Stomach (tissue), 9 donors: Measurements from ENCODE around the gene MICALL1. TPM values are rescaled to one million over a fixed set of nuclear protein-coding genes. Genes with fewer than 3 reads are reported as not detected.

Experiments
- DNase-seq, 2 donors: peaks; one replicate each; pipeline versions ENCODE4 v3.0.0 to v3.0.0-alpha.2; 2013 to 2019
- H3K27ac ChIP-seq, 5 donors: fragments of 200-600 bp in 4 of 5; sonication (generic) in 4 of 5; one replicate each; pipeline ENCODE4 v1.5.1; 2013 to 2019; ENCODE audit warnings: mild to moderate bottlenecking in 1 of 5, moderate library complexity in 1 of 5
- H3K27me3 ChIP-seq, 3 donors: fragments of 200-600 bp; sonication (generic); one replicate each; pipeline ENCODE4 v1.5.1; 2017 to 2019; ENCODE audit warnings: mixed run types in 1 of 3
- H3K36me3 ChIP-seq, 4 donors: fragments of 200-600 bp; sonication (generic); 1 replicate in 3 of 4; 2 replicates in 1 of 4; pipeline ENCODE4 v1.5.1; 2016 to 2019
- H3K4me1 ChIP-seq, 4 donors: fragments of 200-600 bp; sonication (generic); one replicate each; pipeline ENCODE4 v1.5.1; 2016 to 2019
- H3K4me3 ChIP-seq, 4 donors: fragments of 200-600 bp; sonication (generic) in 3 of 4; one replicate each; pipeline ENCODE4 v1.5.1; 2016 to 2019; ENCODE audit warnings: mild to moderate bottlenecking in 1 of 4
- H3K9me3 ChIP-seq, 4 donors: fragments of 200-600 bp; sonication (generic); one replicate each; pipeline ENCODE4 v1.5.1; 2016 to 2019
- CTCF ChIP-seq, 7 experiments: fragments of 450-650 bp in 4 of 7; fragments of 200-600 bp in 3 of 7; sonication (generic) in 3 of 7; IDR thresholded peaks; one replicate each; pipeline ENCODE4 v1.5.1; 2016 to 2019; ENCODE audit warnings: antibody characterized with exemption in 7 of 7, control low read depth in 2 of 7, mild to moderate bottlenecking in 1 of 7
- EP300 ChIP-seq: sonication (generic); formaldehyde crosslinking; IDR thresholded peaks from one replicate; pipeline ENCODE4 v1.6.1; 2017; ENCODE audit warnings: antibody characterized with exemption
- POLR2A ChIP-seq, 4 donors: fragments of 450-650 bp; IDR thresholded peaks; one replicate each; pipeline ENCODE4 v1.6.1; 2016; ENCODE audit warnings: antibody characterized with exemption in 4 of 4, control low read depth in 2 of 4, mild to moderate bottlenecking in 1 of 4, moderate library complexity in 1 of 4
- POLR2AphosphoS5 ChIP-seq, 3 donors: sonication (generic); formaldehyde crosslinking; IDR thresholded peaks; one replicate each; pipeline ENCODE4 v1.6.1; 2016; ENCODE audit warnings: antibody characterized with exemption in 3 of 3
- WGBS, 5 donors: extraction: QIAGEN DNeasy Blood & Tissue Kit in 3 of 5; methylation state at CpG; one replicate each; pipeline versions ENCODE4 v1.1.5 to v1.1.7; 2013 to 2018; 5-methylcytosine and 5-hydroxymethylcytosine counted together
- intact Hi-C: fragments of 100-400 bp; cut with DNase I; formaldehyde crosslinking; loops from one replicate; pipeline ENCODE4 v1.15.1; 2023; ENCODE audit warnings: low total_unique reads
- polyA plus RNA-seq, 3 donors: library from polyadenylated mRNA; stranded (reverse); fragments of 200-250 nt; gene quantifications; one replicate each; pipeline ENCODE4 v1.2.3, GENCODE V29; 2013
- total RNA-seq, 5 donors: library from RNA; depleted of rRNA; stranded (reverse); fragments of >200 nt; gene quantifications; one replicate each; pipeline versions ENCODE4 v1.1.0 to v1.2.3, GENCODE V29; 2014 to 2016
- donor health status: healthy with polysubstance abuse.
- donor health status: Bipolar disorder and iron deficiency.
- donor health status: healthy.

Gene MICALL1
- total and polyA plus RNA-seq, 8 donors, result 17.7 to 155 (median 54.7) TPM

DNA sequence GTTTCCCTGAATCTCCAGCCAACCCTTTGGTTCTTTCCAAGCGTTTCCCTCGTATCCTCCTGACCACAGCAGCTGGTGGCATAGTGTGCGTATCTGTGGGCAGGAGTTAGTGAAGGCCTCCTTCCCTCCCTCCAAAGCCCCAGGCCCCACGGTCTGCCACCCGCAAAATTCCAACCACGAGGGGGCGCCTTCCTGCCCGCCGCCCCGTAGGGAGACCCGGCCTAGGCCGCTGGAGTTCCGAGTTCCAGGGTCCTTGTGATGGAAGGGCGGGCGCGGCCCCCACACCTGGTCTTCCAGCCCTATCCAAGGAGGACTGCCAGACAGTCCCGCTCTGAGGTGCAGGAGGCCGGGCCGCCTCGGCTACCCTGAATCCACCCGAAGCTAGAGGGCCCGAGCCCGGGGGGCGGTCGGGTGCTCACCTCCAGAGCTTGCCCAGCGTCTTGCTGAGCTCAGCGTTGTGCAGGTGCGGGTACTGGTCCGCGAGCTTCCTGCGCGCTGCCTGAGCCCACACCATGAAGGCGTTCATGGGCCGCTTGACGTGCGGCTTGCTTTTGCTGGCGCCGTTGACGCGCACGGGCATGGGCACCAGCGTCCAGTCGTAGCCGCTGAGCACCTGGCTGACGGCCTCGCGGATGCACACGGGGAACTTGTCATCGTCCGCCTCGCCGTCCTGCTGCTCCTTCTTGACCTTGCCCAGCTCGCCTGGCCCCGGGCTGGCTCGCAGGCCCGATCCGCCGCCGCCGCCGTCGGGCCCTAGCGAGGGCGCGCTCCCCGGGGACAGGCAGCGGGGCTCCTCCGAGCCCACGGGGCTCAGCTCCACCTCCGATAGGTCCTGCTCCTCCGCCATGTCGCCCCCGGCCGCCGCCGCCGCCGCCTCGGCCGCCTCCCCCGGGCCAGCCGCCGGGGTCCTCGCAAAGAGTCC, 77.1 kb downstream of the MICALL1 start:
- Histone ChIP-seq H3K9me3 (no peaks in the 10 kb centered on the region), H3K27me3 (no peaks in the 10 kb centered on the region), H3K27ac (peak overlapping the region in 1 of 5 donors; percentile 34), H3K4me1 (no peaks in the 10 kb centered on the region), H3K36me3 (peaks cover 0 to 39% (median 7%) of the 10 kb centered on the region in 4 donors), H3K4me3 (peak overlapping the region in 3 of 4 donors; percentile 8 to 21 (median 12))
- intact Hi-C loops, result no loop called here
- 62 to 71% (median 66%) methylated on average over 58 to 84 of the region's 84 CpGs for WGBS, 5 donors
- TF ChIP-seq POLR2A (IDR thresholded peaks at IDR 0.05) (no peak), CTCF (IDR thresholded peaks at IDR 0.05) (no peak), POLR2AphosphoS5 (IDR thresholded peaks at IDR 0.05) (no peak), EP300 (no peak)
- peak in 1 of 2 donors; percentile 44 for DNase-seq

DNA sequence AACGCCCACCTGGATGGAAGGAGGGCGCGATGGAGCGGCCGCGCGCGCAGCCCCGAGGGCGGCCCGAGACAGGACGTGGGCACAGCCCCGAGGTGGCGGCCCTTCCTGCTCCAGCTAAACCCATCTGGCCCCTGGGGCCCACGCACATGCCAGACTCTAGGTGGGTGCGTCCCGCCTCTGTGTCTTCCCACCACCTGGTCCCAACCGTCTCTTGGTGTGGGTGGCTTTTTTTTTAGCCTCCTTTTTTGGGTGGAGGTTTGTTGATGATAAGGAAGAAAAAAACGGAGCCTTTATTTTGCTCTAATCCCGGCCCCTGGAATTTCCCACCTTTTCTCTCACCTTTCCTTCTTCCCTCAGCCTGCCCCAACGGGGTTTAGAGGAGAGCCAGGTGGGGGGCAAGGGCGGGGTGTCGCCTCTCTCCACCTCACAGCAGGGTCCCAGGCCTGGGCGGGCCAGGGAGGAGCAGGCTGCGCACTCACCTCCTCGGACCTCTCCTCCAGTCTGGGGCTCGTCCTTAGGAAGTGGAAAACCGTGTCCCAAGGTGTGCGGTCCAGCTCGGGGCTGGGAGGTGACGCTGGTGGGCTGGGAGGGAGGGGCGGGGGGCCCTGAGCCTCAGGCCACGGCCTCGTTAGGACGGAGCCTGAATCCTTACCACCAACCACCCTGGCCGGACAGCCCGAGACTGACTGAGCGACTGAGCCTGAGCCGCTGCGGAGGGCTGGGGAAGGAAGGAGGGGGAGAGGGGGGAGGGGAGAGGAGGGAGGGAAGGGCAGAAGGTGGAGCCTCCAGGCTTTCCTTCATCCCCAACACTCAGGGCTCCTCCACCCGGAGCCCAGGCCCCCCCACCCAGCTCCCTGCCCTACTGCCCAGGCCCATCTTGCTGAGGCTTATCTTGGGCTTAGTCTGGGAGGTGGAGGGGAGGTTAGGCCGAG, 78.0 kb downstream of the MICALL1 start, which contains the start of gene SOX10:
Gene SOX10, minus strand, starts transcription at position 696 of the 932 bp plus-strand sequence. CDS start 771 bp downstream, outside the sequence.
- Histone ChIP-seq H3K36me3 (peaks cover 0 to 39% (median 7%) of the 10 kb centered on the region in 4 donors), H3K27ac (peak within 1 kb of the TSS in 1 of 5 donors; percentile 34), H3K4me1 (no peaks in the 10 kb centered on the region), H3K27me3 (no peaks in the 10 kb centered on the region), H3K9me3 (no peaks in the 10 kb centered on the region), H3K4me3 (peak within 1 kb of the TSS in 3 of 4 donors; percentile 8 to 21 (median 12))
- intact Hi-C loops, result no loop called here
- peak in 1 of 2 donors; percentile 49 for DNase-seq
- no peak for TF ChIP-seq CTCF (IDR thresholded peaks at IDR 0.05)
- no peak for TF ChIP-seq EP300
- no peak for TF ChIP-seq POLR2A (IDR thresholded peaks at IDR 0.05)
- no peak for TF ChIP-seq POLR2AphosphoS5 (IDR thresholded peaks at IDR 0.05)
- WGBS, 5 donors, result 73 to 82% (median 77%) methylated on average over 25 to 42 of the region's 42 CpGs

DNA sequence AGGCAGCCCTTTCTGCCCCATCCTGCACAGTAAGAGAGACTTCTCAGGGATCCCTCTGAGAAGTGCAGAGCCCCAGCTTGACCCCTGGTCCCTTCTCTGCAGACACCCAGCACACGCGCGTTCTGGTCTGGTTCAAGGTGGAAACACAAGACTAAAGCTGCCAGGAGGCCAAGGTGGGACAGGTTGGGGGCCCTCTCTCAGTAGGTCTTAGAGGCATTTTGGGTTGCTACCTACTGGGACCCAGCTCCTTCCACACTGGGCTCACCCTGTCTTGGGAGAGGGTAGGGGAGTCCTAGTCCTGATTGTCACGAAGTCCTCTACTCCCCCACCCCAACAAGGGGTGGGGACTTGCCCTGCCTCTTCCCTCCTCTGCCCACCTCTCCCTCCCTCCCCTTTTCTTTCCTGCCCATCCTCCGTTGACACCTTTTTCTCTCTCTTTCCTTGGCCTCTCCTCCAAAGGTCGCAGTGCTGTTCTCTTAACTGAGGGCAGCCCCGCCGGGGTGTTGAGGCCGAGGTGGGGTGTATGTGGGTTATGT, 79.0 kb downstream of the MICALL1 start:
- Histone ChIP-seq H3K27ac (no peak overlapping the region), H3K4me3 (no peak overlapping the region), H3K4me1 (peaks cover 0 to 2% (median 0%) of the 10 kb centered on the region in 4 donors), H3K36me3 (peaks cover 0 to 31% (median 7%) of the 10 kb centered on the region in 4 donors), H3K9me3 (no peaks in the 10 kb centered on the region), H3K27me3 (no peaks in the 10 kb centered on the region)
- DNase-seq, result no peak
- WGBS, 5 donors, result 87 to 92% (median 89%) methylated on average over 9 of the region's 9 CpGs
- no peak for TF ChIP-seq POLR2A (IDR thresholded peaks at IDR 0.05)
- TF ChIP-seq CTCF (IDR thresholded peaks at IDR 0.05), result no peak
- TF ChIP-seq EP300, result no peak
- TF ChIP-seq POLR2AphosphoS5 (IDR thresholded peaks at IDR 0.05), result no peak
- intact Hi-C loops, result no loop called here
